Activated B cell treated with CpG ODN at 0.5 μM for 24 hours (primary cell): Measurements from ENCODE around the gene CTNNB1. TPM values are rescaled to one million over a fixed set of nuclear protein-coding genes. Genes with fewer than 3 reads are reported as not detected.

ENCODE experiments used
- ATAC-seq: fragments of 200-7000 bp; cut with Tn5 transposase; one replicate; pipeline ENCODE4 v1.10.0; 2021; ENCODE audit warnings: low read depth, mild to moderate bottlenecking, moderate library complexity
- CTCF ChIA-PET: fragments of 350-600 bp; sonication (Branson Sonifier 250); formaldehyde crosslinking; loops from one replicate; lab custom pipeline; 2021; ENCODE audit warnings: antibody characterized with exemption; lab: Charles Lee
- POLR2A ChIA-PET: fragments of 350-600 bp; sonication (Branson Sonifier 250); formaldehyde crosslinking; loops from one replicate; lab custom pipeline; 2021; ENCODE audit warnings: antibody characterized with exemption; lab: Charles Lee
- DNase-seq: peaks from one replicate; pipeline ENCODE4 v3.0.0; 2022
- H3K27ac Mint-ChIP-seq: one replicate; pipeline ENCODE4 v1.8.0; 2020; ENCODE audit warnings: mixed read lengths
- H3K27me3 Mint-ChIP-seq: one replicate; pipeline ENCODE4 v1.8.0; 2021; ENCODE audit warnings: mixed read lengths
- H3K36me3 Mint-ChIP-seq: one replicate; pipeline ENCODE4 v1.8.0; 2021; ENCODE audit warnings: low read depth, mixed read lengths
- H3K4me1 Mint-ChIP-seq: one replicate; pipeline ENCODE4 v1.8.0; 2021; ENCODE audit warnings: mixed read lengths
- H3K4me3 Mint-ChIP-seq: one replicate; pipeline ENCODE4 v1.8.0; 2020; ENCODE audit warnings: mild to moderate bottlenecking, mixed read lengths
- H3K9me3 Mint-ChIP-seq: one replicate; pipeline ENCODE4 v1.8.0; 2020; ENCODE audit warnings: mixed read lengths
- intact Hi-C: fragments of 100-400 bp; cut with micrococcal nuclease; formaldehyde crosslinking; loops from one replicate; pipeline ENCODE4 v1.15.1; 2024
- total RNA-seq: library from RNA; stranded (reverse); gene quantifications from 2 replicates; pipeline ENCODE4 v1.2.3, GENCODE V29; 2022
- TF ChIP-seq, protein P1 (sequence below): fragments of 200-600 bp; IDR thresholded peaks from one replicate; pipeline ENCODE4 v1.8.0; 2022; ENCODE audit warnings: antibody characterized with exemption, mild to moderate bottlenecking

Gene CTNNB1
- total RNA-seq, 1 donor from 2014 or later: 164 TPM

DNA sequence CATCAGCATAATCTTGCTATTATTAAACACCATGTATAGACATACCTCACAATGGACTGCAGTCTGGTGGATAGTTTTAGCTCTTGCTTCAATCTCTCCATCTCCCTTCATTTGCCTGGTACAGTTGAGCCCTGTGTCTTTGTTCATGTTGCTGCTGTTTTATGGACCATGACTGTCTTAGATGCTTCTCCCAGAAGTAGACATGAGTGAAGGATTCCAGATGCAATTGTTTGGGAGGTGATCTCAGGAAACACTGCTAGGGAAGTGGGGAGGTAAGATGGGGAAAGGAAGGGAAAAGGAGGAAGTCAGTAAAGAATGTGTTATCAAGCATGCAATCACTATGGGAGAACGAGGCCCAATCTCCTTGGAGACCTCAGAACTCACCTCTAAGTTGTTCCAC lies 36.3 kb upstream of the CTNNB1 start:
- TF ChIP-seq, protein P1, sequence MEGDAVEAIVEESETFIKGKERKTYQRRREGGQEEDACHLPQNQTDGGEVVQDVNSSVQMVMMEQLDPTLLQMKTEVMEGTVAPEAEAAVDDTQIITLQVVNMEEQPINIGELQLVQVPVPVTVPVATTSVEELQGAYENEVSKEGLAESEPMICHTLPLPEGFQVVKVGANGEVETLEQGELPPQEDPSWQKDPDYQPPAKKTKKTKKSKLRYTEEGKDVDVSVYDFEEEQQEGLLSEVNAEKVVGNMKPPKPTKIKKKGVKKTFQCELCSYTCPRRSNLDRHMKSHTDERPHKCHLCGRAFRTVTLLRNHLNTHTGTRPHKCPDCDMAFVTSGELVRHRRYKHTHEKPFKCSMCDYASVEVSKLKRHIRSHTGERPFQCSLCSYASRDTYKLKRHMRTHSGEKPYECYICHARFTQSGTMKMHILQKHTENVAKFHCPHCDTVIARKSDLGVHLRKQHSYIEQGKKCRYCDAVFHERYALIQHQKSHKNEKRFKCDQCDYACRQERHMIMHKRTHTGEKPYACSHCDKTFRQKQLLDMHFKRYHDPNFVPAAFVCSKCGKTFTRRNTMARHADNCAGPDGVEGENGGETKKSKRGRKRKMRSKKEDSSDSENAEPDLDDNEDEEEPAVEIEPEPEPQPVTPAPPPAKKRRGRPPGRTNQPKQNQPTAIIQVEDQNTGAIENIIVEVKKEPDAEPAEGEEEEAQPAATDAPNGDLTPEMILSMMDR: no peak
- CTCF ChIA-PET: no interaction called here
- Mint-ChIP-seq H3K9me3 (no peaks in the 10 kb centered on the region), H3K27me3 (peaks cover 3% of the 10 kb centered on the region), H3K4me3 (no peak overlapping the region), H3K27ac (no peak overlapping the region), H3K4me1 (no peaks in the 10 kb centered on the region), H3K36me3 (no peaks in the 10 kb centered on the region)
- POLR2A ChIA-PET: no interaction called here
- ATAC-seq (no peak), DNase-seq (no peak)
- intact Hi-C loops: no loop called here

DNA sequence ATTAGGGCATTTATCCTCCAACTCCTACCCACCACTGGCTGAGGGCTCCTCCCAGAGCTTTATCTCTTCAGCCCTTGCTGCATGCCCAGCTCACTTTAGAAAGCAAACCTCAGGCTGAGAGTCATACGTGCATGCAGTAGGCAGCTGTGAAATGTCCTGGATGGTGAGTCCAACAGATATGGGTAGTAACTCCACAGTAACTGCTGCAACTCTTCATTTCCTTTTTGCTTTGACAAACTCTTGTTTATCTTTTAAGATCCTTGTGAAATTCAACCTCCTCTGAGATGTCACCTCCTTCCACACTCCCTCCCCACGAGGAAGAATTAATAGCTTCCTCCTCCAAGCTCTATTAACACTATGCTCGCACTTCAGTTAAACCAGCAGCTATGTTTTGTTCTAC lies 35.9 kb upstream of the CTNNB1 start:
- CTCF ChIA-PET: no interaction called here
- Mint-ChIP-seq H3K27me3 (peaks cover 3% of the 10 kb centered on the region), H3K9me3 (no peaks in the 10 kb centered on the region), H3K4me1 (no peaks in the 10 kb centered on the region), H3K36me3 (no peaks in the 10 kb centered on the region), H3K27ac (no peak overlapping the region), H3K4me3 (no peak overlapping the region)
- ATAC-seq (no peak), DNase-seq (no peak)
- POLR2A ChIA-PET: no interaction called here
- intact Hi-C loops: no loop called here
- TF ChIP-seq, protein P1: no peak

DNA sequence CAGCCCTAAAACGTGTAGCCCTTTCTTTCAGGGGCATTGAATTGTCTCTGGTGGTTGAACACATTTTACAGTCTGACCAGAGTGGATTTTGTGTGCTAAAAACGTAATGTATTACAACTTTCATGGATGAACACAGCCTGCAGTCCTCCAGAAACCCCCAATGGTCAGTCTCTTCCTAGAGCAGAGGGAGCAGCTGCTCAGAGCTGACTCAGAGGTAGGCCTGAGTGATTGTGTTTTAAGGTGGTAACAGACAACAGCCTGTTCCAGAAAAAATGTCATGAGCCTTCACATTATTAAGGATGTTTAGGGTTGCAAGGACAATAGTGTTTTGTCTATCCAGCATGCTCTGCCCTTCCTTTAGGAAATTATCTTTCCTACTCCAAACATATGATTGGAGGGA lies 34.5 kb upstream of the CTNNB1 start:
- ChIA-PET POLR2A (no interaction called here), CTCF (no interaction called here)
- Mint-ChIP-seq H3K27me3 (peaks cover 3% of the 10 kb centered on the region), H3K4me3 (no peak overlapping the region), H3K9me3 (no peaks in the 10 kb centered on the region), H3K27ac (no peak overlapping the region), H3K4me1 (no peaks in the 10 kb centered on the region), H3K36me3 (no peaks in the 10 kb centered on the region)
- TF ChIP-seq, protein P1: no peak
- ATAC-seq (no peak), DNase-seq (no peak)
- intact Hi-C loops: no loop called here

DNA sequence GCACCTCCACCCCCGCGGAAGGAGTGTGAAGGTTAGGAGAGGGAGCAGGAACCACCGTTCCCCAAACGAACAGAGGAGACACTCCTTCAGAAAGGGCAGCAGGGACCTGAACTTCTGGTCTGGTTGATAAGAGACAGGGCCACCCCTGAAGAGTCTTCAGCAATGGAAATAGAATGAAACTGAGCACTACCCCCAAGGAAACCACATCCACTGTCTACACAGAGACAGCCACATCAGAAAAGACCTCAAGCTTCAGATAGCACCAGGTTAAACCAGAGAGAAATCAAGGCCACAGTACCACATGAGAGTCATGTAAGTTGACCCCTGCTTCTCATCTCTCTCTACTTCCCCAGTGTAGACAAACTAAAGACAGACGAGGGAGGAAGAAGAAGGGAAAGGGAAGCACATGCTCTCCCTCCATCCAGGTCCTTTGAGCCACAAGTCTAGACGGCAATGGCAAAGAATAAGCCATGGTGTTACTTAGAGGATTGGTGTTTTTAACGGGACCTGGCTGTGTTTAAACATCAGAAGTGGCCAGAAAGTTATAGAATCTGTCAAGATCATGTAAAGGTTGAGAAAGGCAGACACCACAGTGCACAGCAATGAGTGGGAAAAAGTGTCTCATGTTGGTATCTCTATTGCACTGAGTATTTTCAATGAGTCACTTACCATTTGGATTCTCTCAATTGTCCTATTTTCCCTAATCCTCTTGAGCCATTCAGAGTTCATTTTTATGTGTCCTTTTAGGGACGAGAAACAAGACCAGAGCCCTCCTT lies 31.4 kb upstream of the CTNNB1 start:
- no peak overlapping the region for H3K4me3 Mint-ChIP-seq
- peaks cover 8% of the 10 kb centered on the region for H3K27me3 Mint-ChIP-seq
- H3K36me3 Mint-ChIP-seq: no peaks in the 10 kb centered on the region
- no peaks in the 10 kb centered on the region for H3K4me1 Mint-ChIP-seq
- no peak overlapping the region for H3K27ac Mint-ChIP-seq
- ATAC-seq: no peak
- H3K9me3 Mint-ChIP-seq: no peaks in the 10 kb centered on the region
- TF ChIP-seq, protein P1: no peak
- ChIA-PET POLR2A (no interaction called here), CTCF (no interaction called here)
- intact Hi-C loops: no loop called here
- DNase-seq: no peak

DNA sequence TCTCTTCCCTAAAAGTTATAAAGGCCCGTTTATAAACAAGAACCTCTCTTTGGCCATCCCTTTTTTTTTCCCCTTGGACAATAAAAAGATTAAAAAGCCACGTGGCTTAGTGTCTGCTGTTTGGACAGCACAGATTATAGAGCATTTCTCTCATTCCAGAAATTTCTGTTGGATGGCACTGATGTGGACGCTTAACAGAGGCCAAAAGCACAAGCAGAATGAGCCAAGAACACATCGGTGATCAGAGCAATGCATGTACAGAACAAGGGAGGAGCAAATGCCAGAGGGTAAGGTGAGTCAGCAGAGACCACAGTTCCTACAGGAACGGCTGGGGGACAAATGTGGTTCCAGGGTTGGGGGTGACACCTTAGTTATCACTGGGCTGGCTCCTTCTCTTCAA lies 30.3 kb upstream of the CTNNB1 start:
- ATAC-seq: no peak
- H3K27ac Mint-ChIP-seq: no peak overlapping the region

More for the DNA sequence above, 30.3 kb upstream of the CTNNB1 start:
- Mint-ChIP-seq H3K9me3 (no peaks in the 10 kb centered on the region), H3K27me3 (peaks cover 8% of the 10 kb centered on the region), H3K4me3 (no peak overlapping the region), H3K36me3 (no peaks in the 10 kb centered on the region), H3K4me1 (no peaks in the 10 kb centered on the region)
- intact Hi-C loops: no loop called here
- DNase-seq: no peak
- POLR2A ChIA-PET: no interaction called here
- TF ChIP-seq, protein P1: no peak
- CTCF ChIA-PET: no interaction called here
